Non-pigmented ciliary epithelial cell (primary cell): ENCODE results near the gene CTNNA2.
"Not testable (repeated sequence)": the region's sequence is repeated elsewhere in the genome, so short reads cannot be mapped to it uniquely, and the experiment has no call there.

Source experiments
- DNase-seq: peaks from one replicate; pipeline ENCODE4 v3.0.0-alpha.2; 2010; ENCODE audit warnings: low read depth

Gene CTNNA2

DNA sequence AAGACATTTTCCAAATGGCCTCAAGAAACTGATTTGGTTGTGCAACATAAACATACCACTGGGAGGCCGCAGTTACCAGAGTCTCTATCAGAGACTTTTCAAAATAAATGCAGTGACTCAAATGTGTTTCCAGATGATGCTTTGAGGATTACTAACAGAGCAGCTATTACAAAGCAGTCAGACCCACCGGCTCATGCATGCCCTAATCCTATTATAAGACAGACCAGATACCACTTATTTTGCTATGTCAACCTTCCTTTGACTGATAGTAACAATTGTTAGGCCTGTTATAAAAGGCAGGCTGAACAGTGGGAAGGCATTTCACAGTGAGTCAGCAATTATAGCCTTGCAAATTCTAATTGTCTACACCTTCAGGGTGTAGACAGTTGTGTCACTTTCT, 574.0 kb downstream of the CTNNA2 start:
- DNase-seq = no peak

DNA sequence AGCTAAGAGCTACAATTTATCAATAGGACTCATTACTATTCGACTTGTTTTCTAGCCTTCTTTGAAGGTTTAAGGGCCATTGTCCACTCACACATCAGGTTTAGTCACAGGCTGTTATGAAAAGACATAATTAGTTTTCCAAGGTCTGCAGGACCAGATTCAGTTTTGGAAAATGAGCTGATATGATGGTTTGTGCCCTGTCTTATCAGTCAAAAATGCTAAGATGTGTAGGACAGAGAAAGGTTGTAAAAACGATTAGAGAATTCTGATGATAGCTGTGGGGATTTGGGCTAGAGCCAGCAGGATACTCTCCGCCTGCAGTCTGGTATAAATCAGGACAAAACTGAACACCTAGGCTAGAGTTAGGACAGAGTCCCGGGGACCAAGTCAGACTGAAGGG, 578.4 kb downstream of the CTNNA2 start:
- no peak for DNase-seq

- no peak for DNase-seq
These were observed 579.6 kb downstream of the CTNNA2 start for GRCh38 chr2:80092474-80092873.

DNA sequence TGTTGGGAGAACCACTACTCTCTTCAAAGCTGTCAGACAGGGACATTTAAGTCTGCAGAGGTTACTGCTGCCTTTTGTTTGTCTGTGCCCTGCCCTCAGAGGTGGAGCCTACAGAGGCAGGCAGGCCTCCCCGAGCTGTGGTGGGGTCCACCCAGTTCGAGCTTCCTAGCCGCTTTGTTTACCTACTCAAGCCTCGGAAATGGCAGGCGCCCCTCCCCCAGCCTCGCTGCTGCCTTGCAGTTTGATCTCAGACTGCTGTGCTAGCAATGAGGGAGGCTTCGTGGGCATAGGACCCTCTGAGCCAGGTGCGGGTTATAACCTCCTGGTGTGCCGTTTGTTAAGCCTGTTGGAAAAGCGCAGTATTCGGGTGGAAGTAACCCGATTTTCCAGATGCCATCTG, 585.7 kb downstream of the CTNNA2 start:
- not testable (repeated sequence) for DNase-seq

- DNase-seq = no peak
These were observed 589.2 kb downstream of the CTNNA2 start for GRCh38 chr2:80102026-80102425.

GRCh38 chr2:80105015-80105640, 592.3 kb downstream of the CTNNA2 start:
- no peak for DNase-seq

DNA sequence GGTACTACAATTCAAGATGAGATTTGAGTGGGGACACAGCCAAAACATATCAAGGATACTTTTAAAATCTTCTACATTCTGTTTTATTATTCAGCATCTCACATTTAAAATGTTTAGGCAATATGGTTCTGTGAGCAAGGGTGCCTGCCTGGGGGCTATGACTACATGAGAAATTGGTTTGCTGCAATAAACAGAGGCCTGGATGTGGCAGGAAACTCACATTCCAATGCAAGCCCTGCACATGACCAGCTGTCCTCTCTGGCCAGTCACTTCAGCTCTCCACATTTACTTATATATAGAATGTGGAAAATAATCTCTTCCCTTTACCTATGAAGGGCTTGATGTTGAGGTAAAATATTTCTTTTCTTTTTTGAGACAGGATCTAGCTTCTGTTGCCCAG, 598.3 kb downstream of the CTNNA2 start:
- DNase-seq = no peak

DNA sequence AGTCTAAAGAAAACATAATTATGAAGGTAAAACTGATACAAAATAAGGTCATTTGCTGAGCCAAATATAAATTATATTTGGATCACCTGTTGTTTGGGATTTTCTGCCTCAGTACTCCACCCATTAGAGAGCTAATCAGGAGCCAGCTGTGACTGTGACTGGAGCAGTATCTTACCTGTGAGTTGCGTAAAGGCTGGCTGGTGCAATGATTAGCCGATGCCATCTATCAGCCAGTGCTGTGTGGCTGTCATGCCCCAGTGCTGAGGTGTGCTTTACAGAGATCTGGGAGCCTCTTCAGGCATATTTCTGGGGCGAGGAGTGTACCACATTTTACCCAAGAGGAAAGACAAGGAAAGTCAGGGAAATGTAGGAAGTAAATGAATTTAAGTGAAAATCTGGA, 599.9 kb downstream of the CTNNA2 start:
- no peak for DNase-seq

- DNase-seq = no peak
These were observed 600.5 kb downstream of the CTNNA2 start for GRCh38 chr2:80113399-80113798.

DNA sequence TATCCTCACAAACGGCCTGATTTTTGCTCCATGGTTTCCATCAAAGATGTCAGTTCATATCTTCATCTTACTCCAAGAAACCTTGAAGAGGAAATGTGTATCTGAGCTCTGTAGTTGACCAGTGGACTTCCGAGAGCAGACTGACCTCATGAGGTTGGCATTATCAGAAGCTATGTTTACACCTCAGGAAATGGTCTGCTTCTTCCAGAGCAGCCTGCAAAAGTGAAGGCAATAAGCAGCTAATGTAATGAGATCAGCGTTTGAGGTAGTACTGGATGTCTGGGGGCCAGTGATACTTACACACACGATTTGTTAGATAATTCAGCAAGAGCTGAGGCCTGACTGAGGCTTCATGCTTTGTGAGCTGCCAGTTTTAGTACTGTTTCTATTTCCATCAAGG, 602.0 kb downstream of the CTNNA2 start:
- no peak for DNase-seq

DNA sequence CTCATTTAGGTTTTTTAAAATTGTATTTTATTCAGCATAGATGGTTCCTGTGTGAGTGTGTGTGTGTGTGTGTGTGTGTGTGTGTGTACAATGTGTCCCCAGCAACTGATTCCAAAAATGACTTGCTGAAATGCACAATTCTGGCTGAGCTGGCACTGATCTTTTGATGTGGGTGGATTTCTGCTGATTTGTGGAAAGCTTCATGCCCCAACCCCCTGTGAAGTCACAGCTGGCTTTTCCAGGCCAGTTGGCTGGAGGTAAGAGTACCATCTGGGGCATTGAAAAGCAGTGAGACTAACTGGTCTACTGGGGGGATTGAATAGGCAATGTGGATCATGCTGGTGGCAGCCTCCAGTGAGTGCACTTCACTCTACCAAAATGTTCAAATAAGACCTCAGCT, 604.5 kb downstream of the CTNNA2 start:
- DNase-seq = no peak

- no peak for DNase-seq
These were observed 608.0 kb downstream of the CTNNA2 start for GRCh38 chr2:80120866-80121265.

DNA sequence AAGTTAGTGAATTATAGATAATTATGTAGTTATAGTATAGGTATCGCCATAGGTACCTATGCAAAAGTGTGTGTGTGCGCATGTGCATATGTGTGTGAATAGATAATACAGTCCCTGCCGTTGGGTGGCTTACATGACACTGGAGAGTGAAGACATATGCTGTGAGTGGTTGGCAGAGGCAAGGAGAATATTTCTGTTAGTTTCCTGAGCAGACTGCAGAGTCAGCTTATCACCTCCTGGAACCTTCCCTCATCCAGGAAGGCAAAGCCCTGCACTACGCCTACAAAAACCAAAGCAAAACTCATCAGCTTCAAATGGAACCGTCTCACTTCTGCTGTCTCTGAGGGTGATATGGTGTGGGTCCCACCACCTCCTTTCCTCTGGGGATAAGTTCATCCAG, 609.8 kb downstream of the CTNNA2 start:
- no peak for DNase-seq

GRCh38 chr2:80126596-80127189, 613.8 kb downstream of the CTNNA2 start:
- no peak for DNase-seq

DNA sequence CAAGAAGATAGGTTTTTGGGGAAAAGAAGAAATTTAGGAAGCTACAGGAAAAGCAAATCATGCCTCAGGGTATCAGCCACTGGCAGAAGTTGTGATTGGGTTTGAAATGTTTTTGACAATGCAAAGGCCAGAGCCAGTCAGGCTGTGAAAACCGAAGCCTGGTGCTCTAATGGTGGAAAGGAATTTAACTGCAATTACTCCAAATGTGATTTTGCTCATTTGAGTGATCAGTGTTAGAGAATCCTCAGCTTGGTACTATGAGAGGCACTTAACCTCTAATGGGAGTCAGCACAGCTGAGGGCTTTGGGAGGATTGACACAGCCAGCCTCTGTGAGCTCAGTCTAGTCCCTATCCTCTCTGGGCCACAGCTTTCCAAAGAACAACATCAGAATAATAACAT, 615.2 kb downstream of the CTNNA2 start:
- DNase-seq = no peak

- no peak for DNase-seq
These were observed 619.4 kb downstream of the CTNNA2 start for GRCh38 chr2:80132281-80132680.

DNA sequence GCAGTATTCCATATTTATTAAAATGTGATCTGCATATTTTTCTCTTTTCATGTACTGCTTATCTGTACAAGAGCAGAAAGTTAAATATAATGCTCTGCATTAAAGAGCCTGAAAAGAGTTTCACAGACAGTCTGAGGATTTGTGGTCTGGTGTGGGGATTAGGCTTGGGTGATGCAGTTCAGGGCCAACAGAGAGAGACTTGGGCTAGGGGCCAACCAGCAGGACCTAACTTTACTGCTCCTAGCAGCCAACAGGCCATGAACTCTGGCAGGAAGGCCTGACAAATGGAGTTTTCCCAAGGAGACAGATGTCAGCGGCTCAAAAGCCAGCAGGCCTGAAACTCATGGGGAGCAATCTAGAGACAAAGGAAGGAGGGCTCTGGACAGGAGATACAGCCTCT, 622.1 kb downstream of the CTNNA2 start:
- no peak for DNase-seq

DNA sequence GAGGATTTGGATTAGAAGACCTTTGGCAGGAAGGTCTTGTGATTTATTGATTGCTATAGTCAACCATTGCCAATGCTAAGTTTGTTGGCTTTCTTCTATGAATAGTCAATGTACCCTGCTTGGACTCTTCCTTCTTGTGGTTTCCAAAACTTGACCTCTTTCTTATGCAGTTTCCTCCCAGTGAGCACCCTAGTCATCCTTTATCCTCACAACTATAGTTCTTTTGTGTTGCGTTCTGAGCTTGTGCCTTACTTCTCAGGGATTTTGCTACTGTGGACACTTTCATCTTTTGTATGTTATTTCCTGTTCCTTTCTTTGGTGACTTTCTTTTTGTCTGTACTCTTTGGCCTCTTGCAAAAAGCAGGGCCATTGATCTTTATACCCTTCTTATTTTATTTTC, 623.5 kb downstream of the CTNNA2 start:
- DNase-seq = no peak

- DNase-seq = no peak
These were observed 626.1 kb downstream of the CTNNA2 start for GRCh38 chr2:80139001-80139400.

GRCh38 chr2:80141007-80141726, 628.3 kb downstream of the CTNNA2 start:
- DNase-seq = no peak

GRCh38 chr2:80145499-80145898, 632.6 kb downstream of the CTNNA2 start:
- no peak for DNase-seq

GRCh38 chr2:80146757-80147156, 633.9 kb downstream of the CTNNA2 start:
- DNase-seq = not testable (repeated sequence)

DNA sequence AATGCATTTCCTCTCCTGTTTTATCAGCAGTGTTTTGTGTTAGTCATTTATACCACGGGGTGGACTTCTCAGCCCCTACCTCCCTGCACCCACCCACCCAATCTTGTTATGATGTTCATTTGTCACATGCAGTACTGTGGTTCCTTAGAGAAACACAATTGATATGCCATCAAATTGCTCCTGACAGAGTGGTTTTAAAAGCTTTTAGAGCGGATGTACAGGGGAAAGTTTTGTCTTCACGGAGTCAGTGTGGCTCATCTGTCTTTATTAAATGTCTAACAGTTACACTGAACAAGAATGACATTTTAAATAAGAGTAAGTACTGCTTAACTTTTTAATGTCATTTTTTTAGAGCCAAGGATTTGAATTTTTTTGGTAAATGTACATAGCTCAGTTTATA, 634.8 kb downstream of the CTNNA2 start:
- DNase-seq = no peak

DNA sequence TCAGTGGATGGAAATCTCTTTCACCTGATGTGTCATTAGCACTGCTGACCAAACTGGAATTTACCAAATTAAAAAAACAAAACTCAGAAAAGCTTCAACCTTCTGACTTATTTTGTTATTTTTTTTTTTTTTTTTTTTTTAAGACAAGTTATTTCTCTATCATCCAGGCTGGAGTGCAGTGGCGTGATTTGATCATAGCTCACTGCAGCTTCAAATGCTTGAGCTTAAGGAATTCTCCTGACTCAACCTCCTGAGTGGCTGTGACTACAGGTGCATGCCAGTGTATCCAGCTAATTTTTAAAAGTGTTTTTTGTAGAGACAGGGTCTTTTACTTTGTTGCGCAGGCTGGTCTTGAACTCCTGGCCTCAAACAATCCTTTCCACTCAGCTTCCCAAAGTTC, 636.1 kb downstream of the CTNNA2 start:
- no peak for DNase-seq
